ENCODE measurements around the gene PDE4D.
"Not testable (repeated sequence)": the region's sequence is repeated elsewhere in the genome, so short reads cannot be mapped to it uniquely, and the experiment has no call there.

Gene PDE4D

GRCh38 chr5:59694411-59694810 lies 199.1 kb downstream of the PDE4D start:
- no peak for DNase-seq

- no peak for DNase-seq
Observed at GRCh38 chr5:59693492-59694309, 199.8 kb downstream of the PDE4D start.

DNA sequence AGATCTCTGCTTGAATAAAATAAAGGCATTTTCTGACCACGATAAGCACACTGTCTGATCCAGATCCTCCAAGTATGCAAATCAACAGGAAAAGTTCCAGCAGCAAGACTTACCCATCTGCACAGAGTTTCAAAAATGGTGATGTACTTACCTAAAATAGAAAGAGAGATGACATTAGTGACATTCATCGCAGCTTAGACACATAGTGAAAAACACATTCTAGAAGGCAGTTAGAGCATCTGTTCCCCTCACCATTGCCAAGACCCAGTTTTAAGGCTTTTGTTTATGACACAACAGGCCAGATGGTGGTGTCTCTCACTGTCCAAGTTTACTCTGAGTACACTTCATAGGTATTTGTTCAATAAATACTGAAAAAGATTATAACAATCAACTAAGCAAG lies 207.7 kb downstream of the PDE4D start:
- DNase-seq = no peak

DNA sequence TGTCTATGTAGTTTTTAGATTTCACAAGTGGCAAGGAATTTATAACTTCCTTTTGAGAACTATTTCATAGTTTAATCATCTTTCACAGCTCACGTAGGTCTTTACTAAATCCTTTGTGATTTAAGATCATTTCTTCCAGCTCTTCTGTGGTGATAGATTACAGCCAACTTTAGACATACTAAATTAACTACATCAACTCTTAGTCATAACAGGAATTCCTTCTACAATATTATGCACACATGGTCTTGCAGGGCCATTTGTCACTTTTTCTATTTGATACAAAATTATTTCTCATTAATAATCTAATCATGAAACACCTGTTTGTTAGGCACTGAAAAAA lies 208.4 kb downstream of the PDE4D start:
- DNase-seq = no peak

DNA sequence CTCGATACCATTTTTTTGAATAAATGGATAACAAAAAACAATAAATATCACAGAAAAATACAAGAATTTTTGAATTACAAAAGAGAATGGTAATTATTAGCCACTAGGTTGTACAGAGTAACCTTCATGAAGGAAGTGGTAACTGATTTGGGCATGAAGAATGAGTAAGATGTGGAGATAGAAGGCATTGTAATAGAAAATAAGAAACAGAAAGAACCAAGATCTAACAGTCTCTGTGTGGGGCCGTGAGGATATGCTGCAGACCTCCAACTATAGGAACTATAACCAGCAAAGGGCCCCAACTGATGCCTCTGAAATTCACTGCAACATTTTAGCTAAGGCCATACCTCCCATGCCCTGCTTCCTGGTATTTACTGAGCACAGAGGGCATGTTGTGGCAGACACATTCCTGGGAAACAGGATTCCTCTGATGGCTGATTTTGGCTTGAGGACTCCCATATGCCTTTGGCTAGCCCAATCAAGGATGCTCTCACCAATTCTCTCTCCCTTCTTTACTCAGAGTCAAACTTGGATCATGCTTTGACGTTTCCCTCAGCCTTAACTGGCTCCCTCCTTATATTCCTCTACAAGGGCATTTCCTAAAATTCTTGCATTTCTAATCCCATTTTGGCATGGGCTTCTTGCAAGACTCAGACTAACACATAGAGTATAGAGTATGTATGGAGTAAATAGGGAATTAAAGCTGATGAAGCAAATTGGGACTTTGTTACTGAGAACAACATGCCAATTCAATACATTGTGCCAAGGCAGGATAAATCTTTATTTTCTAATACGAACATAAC lies 208.9 kb downstream of the PDE4D start:
- no peak for DNase-seq

DNA sequence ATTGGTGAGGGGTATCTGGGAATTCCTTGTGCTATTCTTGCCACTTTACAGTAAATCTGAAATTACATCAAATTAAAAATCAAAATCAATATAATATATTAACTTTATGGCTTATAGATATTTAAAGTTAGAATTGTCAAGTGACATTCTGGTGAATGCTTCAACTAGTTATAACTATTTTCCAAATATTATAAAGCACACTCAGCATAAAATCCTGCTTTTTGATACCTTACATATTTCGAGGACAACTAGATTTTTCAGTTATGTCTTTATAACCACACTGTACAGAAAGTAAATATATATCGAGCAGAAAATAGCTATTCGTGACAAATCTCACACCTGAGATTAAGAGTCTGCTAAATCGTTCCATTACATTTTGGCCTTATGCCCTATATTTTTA lies 210.2 kb downstream of the PDE4D start:
- no peak for DNase-seq

DNA sequence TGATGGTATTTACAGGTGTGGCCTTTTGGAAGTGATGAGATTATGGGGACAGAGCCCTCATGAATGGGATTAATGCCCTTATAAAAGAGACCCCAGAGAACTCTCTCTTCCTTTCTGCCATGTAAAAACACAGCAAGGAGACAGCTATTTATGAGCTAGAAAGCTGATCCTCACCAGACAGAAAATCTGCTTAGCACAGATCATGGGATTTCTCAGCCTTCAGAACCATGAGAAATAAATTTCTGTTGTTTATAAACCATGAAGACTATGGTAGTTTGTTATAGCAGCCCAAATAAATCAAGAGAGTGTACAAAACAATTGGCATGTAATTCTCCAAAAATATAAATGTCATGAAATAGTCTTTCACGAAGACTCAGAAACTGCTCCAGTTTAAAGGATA lies 211.0 kb downstream of the PDE4D start:
- no peak for DNase-seq

DNA sequence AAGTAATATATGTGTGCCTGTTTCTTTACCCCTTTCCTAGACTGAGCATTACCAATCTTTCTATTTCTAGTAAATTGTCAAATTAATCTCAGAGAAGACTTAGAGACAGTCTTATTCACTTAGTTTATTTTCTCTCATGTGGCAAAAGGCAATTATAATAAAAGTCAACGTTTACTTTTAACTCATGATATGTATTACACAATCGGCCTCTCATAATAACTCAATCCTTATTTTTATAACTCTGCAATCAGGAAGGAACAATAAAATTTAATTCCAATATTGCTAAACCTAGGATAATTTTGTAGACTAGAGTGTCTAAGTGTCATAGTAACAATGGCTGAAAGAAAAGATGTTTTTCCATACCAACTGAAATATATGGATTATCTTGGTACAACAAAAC lies 214.6 kb downstream of the PDE4D start:
- no peak for DNase-seq

DNA sequence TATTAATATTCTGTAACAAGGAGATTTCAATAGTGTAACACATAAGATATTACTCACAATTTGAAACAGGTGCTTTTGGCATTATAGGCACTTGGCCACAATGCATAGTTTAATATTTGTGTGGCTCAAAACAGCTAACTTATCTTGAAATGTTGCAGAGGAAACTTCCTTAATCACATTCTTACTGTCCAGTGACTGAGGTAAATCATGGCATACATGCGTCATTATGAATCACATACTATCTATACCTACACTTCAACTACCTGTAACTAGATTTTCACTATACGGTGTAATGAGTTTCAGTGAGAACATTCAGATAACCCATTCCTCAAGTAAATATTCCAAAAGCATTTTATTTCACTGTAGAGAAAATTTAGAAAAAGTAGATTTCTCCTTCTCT lies 218.8 kb downstream of the PDE4D start:
- no peak for DNase-seq

DNA sequence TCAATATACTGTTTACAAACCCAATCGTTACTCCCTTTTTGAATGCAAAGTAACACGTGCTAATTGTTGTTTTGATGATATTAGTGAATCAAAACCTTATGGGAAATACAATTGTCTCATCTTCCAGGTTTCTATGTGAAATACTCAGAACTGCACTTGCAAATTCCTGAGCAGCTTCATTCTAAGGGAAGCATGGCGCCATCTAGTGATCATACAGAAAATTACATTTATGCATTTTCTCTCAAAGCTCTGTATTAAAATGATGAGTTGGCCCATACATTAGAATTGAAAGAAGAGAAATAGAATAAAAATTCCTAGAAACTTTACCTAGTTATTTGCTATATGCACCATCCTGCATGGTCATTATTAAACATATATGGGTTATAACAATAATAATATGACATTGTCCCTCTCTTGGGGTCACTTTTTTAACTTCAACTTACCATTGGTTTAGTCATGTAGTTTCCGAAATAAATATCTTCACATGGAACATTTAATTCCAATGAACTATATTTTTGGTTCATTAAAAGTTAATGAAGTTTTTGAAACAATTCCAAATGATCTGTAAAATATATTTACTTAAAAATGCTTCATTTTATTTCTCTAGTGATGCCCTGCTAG lies 220.0 kb downstream of the PDE4D start:
- DNase-seq = no peak

- DNase-seq = no peak
Observed at GRCh38 chr5:59666440-59667068, 227.0 kb downstream of the PDE4D start.

DNA sequence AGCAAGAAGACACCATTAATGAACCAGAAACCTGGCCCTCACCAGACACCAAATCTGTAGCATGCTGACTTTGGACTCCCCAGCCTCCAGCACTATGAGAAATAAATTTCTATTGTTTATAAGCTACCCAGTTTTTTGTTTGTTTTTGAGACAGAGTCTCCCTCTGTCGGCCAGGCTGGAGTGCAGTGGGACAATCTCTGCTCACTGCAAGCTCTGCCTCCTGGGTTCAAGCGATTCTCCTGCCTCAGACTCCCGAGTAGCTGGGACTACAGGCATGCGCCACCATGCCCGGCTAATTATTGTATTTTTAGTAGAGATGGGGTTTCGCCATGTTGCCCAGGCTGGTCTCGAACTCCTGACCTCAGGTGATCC lies 227.7 kb downstream of the PDE4D start:
- DNase-seq = not testable (repeated sequence)

GRCh38 chr5:59665086-59665831 lies 228.3 kb downstream of the PDE4D start:
- no peak for DNase-seq

- DNase-seq = no peak
Observed at GRCh38 chr5:59661954-59662615, 231.4 kb downstream of the PDE4D start.

- DNase-seq = no peak
Observed at GRCh38 chr5:59661311-59661710, 232.2 kb downstream of the PDE4D start.

DNA sequence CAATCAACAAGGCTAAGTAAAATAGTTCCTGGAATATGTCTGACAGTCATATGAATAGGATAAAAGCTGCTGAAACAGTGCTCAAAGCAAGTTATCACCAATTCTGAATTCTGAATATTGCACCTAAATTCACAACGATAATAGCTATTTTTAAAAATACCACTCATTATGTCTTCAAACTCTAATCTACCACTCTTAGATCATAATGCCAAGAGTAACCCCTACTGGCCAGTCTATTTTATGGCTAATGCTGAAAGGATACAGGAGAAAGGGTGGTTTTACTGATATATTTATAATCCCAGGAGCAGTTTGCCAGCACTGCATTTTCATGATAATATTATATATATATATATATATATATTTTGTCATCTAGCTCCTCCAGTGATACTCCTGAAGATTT lies 232.8 kb downstream of the PDE4D start:
- DNase-seq = no peak

GRCh38 chr5:59656351-59657254 lies 236.9 kb downstream of the PDE4D start:
- DNase-seq = no peak

GRCh38 chr5:59655693-59656309 lies 237.7 kb downstream of the PDE4D start:
- DNase-seq = no peak

DNA sequence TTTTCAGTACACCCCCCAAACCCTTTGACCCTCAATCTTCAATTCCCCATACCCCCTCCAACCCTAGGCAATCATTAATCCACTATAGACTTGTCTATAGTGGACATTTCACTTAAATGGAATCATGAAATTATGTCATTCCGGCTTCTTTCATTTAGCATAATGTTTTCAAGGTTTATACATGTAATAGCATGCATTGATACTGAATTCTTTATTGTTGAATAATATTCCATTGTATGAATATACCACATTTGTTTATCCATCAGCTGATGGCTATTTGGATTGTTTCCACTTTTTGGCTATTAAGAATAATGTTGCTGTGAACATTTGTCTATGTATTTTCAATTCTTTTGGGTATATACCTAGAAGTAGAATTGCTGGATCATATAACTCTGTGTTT lies 238.8 kb downstream of the PDE4D start:
- DNase-seq = no peak

DNA sequence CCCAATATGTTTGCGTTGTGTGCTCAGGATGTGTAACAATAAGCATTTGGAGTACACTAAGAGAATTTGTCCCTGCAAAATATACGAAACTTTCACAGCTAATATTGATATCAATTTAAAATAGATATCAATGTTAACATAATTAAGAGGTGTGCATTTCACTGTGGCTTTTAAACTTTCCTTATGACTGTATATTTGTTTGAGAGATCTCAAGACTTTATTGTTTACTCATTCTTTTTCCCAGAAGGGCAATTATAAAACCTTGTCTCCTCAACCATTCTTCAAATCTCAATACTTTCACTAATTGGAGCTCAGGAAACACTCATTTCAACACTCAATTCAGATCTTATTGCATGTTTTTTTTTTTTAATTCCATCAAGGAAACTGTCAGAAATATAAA lies 241.1 kb downstream of the PDE4D start:
- no peak for DNase-seq

Measured in left hindlimb (tissue), 1 donor.